Cardiac septum (tissue), 1 donor: ENCODE measurements around the gene CLTA. TPM values are rescaled to one million over a fixed set of nuclear protein-coding genes. Genes with fewer than 3 reads are reported as not detected.
"Not testable (repeated sequence)": the region's sequence is repeated elsewhere in the genome, so short reads cannot be mapped to it uniquely, and the experiment has no call there.

Experiments used
- DNase-seq: peaks from one replicate; pipeline ENCODE4 v3.0.0-alpha.2; 2020; ENCODE audit warnings: low spot score
- intact Hi-C: fragments of 100-400 bp; cut with DNase I; formaldehyde crosslinking; loops from one replicate; pipeline ENCODE4 v1.14.0; 2022
- total RNA-seq: library from RNA; stranded (reverse); fragmentation: NEBNext Ultra II Directional; extraction: Animal tissue kit (Norgen Biotek cat#: 25700); gene quantifications from one replicate; pipeline ENCODE4 v1.2.1, GENCODE V29; 2021
- donor health status: DM: no; HTN: no; CAD: no.

CLTA gene
- total RNA-seq, 1 donor from 2014 or later, result 58.3 TPM

DNA sequence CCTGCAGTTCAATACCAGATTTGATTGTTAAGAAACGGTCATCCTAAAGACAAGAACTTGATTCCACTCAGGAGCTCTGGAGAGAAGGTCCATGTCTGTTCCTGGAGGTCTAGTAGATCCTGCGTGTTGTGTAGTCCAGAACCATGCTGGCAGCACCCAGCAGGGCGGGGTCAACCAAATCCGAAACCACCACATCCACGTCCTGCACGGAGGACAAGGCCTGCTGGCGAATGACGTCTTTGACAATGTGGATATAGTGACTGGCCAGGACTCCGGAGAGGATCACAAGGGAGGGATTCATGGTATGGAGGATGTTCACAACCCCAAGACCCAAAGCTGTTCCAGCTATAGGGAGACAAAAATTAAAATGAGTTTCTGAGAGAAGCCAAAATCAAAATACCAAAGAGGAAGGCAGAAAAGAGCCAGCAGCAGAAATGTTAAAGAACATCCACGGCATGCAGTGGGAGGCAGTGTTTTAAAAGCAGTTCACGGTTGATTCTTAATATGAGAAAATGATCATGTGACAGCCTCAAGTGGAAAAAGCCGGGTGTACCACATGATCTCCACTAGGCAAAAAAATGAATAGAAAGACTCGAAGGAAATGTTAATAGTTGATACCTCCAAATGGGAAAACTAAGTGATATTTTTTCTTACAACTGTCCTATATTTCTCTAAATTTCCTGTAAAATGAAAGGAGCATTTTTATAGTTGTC is 26.7 kb downstream of the CLTA start:
- intact Hi-C loops, result no loop called here
- no peak for DNase-seq

DNA sequence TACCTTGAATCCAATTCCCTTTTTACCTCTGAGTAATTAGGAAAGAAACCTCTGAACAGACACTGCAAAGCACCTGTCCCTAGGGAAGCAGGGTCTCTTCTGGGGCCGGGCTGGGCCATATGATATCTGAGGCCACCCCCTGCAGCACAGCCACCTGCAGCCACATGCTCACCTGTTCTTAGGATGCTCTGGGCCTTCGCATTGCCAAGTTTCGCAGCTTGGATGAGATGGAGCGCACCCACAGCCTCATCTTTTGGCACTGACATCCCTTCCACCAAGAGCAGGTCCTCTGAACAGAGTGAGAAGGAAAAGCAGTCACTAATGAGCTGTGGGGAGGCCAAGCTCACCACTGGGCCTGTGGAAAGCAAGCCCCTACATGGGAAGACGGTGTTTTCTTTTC is 27.3 kb downstream of the CLTA start:
- intact Hi-C loops, result no loop called here

DNA sequence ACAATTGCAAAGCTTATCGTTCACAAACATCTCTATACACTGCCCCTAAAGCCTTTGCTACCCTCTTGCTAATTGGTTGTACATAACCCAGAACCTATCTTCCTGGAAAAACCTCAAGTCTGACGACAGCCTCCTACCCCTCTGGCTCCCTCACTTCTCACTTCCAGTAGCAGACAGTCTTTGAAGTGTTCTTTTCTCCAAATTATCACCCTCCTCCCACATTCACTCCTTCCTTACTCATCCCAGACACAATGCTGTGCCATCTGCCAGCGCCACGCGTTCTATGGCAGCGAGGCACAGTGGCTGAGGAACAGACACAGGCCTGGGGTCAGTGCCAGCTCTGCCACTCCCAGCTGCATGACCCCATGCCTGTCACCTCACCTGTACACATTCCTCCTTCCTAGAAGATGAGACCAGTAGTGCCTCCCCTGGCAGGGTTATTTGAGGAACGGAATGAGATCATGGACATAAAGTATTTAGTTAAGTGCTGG is 27.7 kb downstream of the CLTA start:
- DNase-seq, result no peak
- intact Hi-C loops, result no loop called here

More for the DNA sequence above, 27.3 kb downstream of the CLTA start:
- no peak for DNase-seq

DNA sequence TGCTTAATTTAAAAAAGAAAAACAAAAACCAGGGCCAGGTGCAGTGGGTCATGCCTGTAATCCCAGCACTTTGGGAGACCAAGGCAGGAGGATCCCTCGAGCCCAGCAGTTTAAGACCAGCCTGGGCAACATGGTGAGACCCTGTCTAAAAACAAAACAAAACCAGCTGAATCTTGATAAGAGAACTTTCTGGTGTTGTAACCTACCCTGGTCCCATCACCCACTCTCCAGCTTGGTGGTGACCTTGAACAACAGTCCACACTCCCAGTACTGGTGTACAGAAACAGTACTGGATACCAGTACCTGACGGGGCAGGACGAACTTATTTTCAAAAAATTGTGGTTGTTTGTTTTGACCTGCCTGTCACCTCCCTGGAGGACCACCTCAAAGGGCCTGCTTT is 30.9 kb downstream of the CLTA start:
- no peak for DNase-seq
- intact Hi-C loops, result no loop called here

DNA sequence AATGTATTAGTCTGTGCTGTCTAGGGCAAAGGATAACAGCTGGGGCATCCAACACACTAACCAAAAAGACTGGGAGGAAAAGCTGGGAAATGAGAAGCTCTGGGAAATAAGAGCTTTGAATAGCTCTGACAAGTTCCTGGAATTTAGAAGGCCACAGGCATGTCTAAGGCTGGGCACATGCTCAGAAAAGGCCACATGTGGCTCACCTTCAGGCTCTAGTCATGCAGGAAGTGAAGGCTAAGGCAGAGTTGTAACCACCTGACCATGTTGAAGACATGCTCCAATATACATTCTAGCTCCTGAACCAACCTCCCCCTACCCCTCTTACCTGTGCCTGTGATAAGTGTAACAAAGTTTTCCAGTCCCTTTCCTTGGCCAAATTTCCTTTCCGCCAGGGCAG is 31.7 kb downstream of the CLTA start:
- no peak for DNase-seq
- intact Hi-C loops, result no loop called here

DNA sequence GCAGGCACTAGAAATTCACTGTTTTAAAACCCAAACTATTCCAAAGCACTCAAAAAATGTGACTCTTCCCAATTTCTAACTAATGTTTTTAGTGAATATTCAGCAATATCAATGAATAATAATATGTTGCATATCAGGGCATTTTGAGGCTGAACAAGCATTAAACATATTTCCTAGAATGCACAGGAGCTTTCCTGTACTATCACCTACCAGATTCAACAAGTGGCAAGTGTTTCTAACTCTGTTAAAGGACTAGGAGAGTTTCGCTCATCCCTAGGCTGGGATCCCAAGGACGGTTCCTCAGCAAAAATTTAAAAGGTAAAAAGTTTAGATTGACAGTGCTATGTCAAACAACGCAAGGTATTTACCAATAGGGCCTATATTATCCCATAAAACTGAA is 46.5 kb downstream of the CLTA start:
- DNase-seq, result no peak
- intact Hi-C loops, result no loop called here

DNA sequence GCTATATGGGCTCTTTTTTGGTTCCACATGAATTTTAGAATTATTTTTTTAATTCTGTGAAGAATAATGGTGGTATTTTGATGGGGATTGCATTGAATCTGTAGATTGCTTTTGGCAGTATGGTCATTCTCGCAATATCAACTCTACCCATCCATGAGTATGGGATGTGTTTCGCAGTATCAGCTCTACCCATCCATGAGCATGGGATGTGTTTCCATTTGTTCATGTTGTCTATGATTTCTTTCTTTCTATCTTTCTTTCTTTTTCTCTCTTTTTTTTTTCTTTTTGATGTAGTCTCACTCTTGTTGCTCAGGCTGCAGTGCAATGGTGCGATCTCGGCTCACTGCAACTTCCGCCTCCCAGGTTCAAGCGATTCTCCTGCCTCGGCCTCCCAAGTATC is 48.5 kb downstream of the CLTA start:
- DNase-seq, intact Hi-C loops: not testable (repeated sequence)

DNA sequence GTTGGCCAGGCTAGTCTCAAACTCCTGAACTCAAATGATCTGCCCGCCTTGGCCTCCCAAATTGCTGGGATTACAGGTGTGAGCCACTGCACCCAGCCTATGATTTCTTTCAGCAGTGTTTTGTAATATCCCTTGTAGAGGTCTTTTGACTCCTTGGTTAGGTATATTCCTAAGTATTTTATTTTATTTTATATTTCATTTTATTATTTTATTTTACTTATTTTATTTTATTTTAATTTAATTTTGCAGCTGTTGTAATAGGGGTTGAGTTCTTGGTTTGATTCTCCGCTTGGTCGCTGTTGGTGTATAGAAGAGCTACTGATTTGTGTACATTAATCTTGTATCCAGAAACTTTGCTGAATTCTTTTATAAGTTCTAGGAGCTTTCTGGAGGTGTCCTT is 49.0 kb downstream of the CLTA start:
- DNase-seq, intact Hi-C loops: not testable (repeated sequence)

DNA sequence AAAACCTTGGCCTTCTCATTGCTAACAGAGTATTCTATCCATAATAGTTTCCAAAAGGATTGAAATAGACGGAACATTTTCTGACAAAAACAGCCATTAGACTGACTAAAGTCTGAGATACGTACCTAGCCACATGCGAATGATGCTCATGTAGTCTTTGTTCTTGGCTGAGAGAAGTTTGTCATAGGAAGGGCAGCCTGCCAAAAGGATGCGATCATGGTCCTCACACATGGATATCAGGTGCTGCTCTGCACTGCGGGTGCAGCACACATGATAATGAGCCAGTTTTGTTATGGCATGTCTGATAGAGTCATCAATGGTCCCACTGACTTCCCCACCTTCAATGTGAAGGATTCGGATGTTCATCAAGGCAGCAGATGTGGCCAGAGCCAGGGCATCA is 55.2 kb downstream of the CLTA start:
- no peak for DNase-seq

DNA sequence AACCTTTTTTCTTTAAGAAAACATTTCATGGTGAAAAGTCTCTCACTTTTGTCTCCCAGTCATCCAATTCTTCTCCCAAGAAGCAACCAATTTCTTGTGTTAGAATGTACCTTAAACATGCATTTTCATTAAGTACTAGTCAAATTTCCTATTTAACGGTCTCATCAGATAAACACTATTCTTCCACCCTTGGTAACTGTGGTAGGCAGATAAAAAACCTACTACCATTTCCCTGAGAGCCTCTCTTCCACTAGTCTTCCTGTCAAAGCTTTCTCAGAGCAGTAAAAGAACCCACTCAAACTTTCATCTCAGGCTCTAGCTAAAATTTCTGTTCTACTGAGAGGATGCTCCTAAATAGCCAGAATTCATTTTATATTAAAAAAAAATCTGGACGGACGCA is 56.6 kb downstream of the CLTA start:
- intact Hi-C loops, result loop anchor here (5.0 kb wide), 1 partner anchor 80 kb away; no protein-coding TSS in a partner anchor
- no peak for DNase-seq

More for the DNA sequence above, 55.2 kb downstream of the CLTA start:
- intact Hi-C loops, result loop anchor here (5.0 kb wide), 1 partner anchor 81 kb away; no protein-coding TSS in a partner anchor

DNA sequence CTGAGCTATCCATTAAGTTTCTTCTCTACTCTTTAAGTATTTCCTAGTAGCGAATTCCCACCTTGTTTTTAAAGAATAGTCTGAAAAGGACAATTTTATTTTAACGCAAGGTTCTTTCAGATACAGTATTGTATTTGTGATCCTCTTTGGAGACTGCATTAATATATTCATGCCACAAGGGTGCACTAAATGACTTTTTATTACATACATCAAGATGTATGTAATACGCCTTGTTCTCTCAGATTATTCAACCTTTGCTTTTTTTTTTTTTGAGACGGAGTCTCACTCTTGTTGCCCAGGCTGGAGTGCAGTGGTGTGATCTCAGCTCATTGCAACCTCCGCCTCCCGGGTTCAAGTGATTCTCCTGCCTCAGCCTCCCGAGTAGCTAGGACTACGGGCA is 57.3 kb downstream of the CLTA start:
- intact Hi-C loops, result loop anchor here (5.0 kb wide), 1 partner anchor 79 kb away; no protein-coding TSS in a partner anchor
- DNase-seq, result not testable (repeated sequence)

DNA sequence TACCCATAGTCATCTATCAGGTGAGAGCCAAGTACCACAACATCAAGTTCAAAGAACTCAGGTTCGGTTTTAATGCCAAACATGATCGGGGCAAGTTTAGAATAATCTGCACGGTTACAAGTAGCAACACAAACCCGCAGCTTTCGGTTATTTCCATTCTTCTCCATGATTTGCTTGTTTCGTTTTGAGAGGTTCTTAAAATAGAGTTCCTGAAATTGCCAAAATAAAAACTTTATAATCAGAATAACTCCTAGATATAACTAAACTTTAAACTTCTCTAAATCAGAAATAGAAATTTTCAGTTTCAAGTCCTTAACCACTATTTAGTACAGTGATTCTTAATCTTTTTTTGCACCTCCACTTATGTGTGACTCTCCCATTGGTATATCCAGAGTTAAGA is 58.5 kb downstream of the CLTA start:
- intact Hi-C loops, result loop anchor here (5.0 kb wide), 1 partner anchor 78 kb away; no protein-coding TSS in a partner anchor
- DNase-seq, result no peak

DNA sequence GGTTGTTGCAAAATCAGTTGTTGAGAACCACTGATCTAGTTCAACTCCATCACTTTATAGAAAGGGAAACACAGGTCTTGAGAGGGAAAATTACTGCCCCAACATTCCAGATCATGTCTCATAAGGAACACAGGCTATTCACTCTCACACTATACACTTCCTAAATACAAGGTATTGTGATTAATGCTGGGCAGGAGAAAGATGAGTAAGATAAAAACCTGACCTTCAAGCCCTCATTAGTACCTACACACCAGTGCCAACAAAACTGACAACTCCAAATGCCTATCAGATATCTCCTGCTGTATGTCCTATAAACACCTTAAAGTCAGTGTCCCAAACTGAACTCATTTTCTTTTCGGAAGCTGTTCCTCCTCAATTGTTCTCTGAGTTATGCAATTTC is 59.4 kb downstream of the CLTA start:
- intact Hi-C loops, result no loop called here

DNA sequence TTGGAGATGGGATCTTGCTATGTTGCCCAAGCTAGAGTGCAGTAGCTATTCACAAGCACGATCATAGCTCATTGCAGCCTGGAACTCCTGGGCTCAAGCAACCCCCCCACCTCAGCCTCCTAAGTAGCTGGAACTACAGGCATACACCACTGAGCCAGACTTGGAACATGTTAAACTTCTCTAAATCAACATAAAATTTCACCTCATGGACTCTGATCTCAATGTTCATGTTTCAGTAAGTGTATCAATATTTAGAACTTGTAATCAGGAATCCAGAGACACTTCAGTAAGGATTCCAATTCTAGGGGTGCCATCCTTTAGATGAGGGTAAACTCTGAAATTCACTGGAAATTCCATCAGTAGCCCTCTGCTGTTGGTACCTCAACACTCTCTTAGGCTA is 60.7 kb downstream of the CLTA start:
- DNase-seq, result no peak
- intact Hi-C loops, result no loop called here

More for the DNA sequence above, 59.4 kb downstream of the CLTA start:
- DNase-seq, result no peak

DNA sequence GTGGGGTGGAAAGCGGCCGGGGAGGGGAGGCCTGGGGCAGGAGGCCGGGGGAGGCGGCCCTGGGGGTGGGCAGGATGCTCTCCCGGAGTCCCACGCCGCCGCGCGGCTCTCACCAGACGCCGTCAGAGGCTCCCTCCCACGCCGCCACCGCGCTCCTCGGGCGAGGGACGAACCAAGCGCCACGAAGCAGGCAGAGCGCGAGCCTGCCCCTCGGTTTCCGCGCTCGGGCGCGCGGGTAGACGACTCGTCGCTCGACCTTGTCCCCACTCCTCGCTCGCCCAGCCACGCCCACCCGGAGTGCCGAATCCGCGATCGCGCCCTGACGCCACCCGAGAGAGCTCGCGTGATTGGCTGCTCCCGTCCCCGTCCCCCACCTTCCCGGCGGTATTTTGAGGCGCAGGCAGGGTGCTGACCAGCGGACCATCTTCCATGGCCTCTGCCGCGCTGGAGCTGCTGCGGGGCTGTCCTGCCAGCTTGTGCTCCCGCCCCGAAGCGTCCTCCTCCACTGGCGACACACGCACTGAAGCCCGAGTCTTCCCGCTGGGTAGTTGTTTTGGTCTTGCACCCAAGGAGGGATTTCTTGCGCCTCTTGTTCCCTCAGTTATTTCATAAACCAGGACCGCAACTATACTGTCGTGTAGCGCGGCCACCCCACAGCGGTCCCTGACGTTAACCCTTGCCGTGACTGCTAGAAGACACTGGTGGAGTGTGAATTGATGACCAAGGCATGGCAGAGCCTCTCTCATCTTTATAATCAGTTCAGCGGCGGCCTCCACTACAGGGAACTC is 67.7 kb downstream of the CLTA start, which contains the start of gene GNE:
Gene GNE, minus strand, starts transcription at position 241 of the 788 bp plus-strand sequence. CDS start 9,093 bp downstream, outside the sequence.
- intact Hi-C loops, result no loop called here
- DNase-seq, result peak; percentile 99

DNA sequence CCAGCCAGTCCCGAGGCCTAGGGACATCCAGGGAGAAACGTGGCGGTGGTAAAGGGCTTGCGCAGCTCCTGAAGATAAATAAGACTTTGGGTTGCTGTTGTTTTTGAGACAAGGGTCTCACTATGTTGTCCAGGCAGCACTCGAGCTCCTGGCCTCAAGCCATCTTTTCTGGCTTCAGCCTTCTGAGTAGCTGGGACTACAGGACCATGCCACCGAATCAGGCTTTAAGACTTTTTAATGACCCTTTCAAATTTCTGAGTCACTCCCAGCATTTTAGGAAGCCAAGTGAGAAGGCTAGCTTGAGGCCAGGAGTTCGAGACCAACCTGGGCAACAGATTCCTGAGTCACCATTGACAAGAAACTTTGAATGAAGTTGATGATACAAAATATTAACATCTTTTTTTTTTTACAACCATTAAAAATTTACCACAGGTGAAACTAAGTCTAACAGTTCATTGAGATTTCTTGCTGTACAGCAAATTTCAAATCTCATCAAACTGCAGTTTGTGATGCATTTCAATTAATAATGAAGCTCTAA is 68.3 kb downstream of the CLTA start:
- intact Hi-C loops, result no loop called here
- no peak for DNase-seq
